ENCODE data around the gene DNAJC5. TPM values are rescaled to one million over a fixed set of nuclear protein-coding genes. Genes with fewer than 3 reads are reported as not detected.

The DNAJC5 gene
- total and polyA plus RNA-seq, 2 donors (not counting 3 experiments of a cell fraction or from before 2014, with no cell fraction given), result 44.7 to 60.3 TPM

- no TSS peak for BruUV-seq (replicated peaks)
- POLR2A ChIA-PET, result no interaction called here
These were observed 72.6 kb downstream of the DNAJC5 start for GRCh38 chr20:63967330-63968135.

More at GRCh38 chr20:63967330-63968135, 72.6 kb downstream of the DNAJC5 start:
- Histone ChIP-seq H3K4me2 (ENCODE audit: insufficient read depth, low read length) (no peak overlapping the region), H3K4me1 (ENCODE audit: control insufficient read depth, extremely low read depth, insufficient read depth, low read length) (peaks cover 16% of the 10 kb centered on the region), H3K27ac (ENCODE audit: insufficient read depth, low read depth, low read length) (no peak overlapping the region), H3K36me3 (ENCODE audit: control insufficient read depth in 2 of 2, extremely low read depth in 1 of 2, insufficient read depth in 2 of 2, low read length in 2 of 2) (peaks cover 5 to 31% of the 10 kb centered on the region in 2 experiments), H2AFZ (ENCODE audit: low read depth, low read length) (no peak overlapping the region), H3K79me2 (ENCODE audit: control insufficient read depth, insufficient read depth, low read length) (peaks cover 7% of the 10 kb centered on the region), H3K27me3 (ENCODE audit: control insufficient read depth in 2 of 2, insufficient read depth in 2 of 2, low read length in 2 of 2) (no peaks in the 10 kb centered on the region), H4K20me1 (replicated peaks; ENCODE audit: control insufficient read depth, extremely low read depth, insufficient read depth, low read length) (no peaks in the 10 kb centered on the region), H3K9ac (replicated peaks; ENCODE audit: extremely low read depth, insufficient read depth, low read length) (no peak overlapping the region), H3K9me1 (replicated peaks; ENCODE audit: control insufficient read depth, extremely low read depth, insufficient read depth, low read length) (no peaks in the 10 kb centered on the region), H3K4me3 (replicated peaks in 1 of 3; ENCODE audit: insufficient read depth in 1 of 3, low read depth in 1 of 3, low read length in 3 of 3) (no peak overlapping the region), H3K9me3 (replicated peaks; ENCODE audit: control insufficient read depth, insufficient read depth, low read length) (no peaks in the 10 kb centered on the region)
- TF ChIP-seq EZH2 (IDR thresholded peaks at IDR 0.05; ENCODE audit: borderline replicate concordance, low read depth, low read length, severe bottlenecking) (no peak), MAX (IDR thresholded peaks at IDR 0.05; ENCODE audit: insufficient read depth, insufficient read length) (no peak), POLR2A (IDR thresholded peaks at IDR 0.05; ENCODE audit: low read depth, low read length) (no peak), JUN (IDR thresholded peaks at IDR 0.05; ENCODE audit: borderline replicate concordance, insufficient read depth, insufficient read length, low read depth) (no peak), FOS (IDR thresholded peaks at IDR 0.05; ENCODE audit: borderline replicate concordance, insufficient read depth, low read length) (no peak), CTCF (IDR thresholded peaks at IDR 0.05; ENCODE audit: extremely low read depth in 1 of 2, insufficient read depth in 1 of 2, low read depth in 1 of 2, low read length in 2 of 2) (no peak), MYC (IDR thresholded peaks at IDR 0.05; ENCODE audit: low read depth, low read length) (no peak), POLR2AphosphoS5 (IDR thresholded peaks at IDR 0.05; ENCODE audit: insufficient read depth, low read depth, low read length) (no peak), GATA2 (IDR thresholded peaks at IDR 0.05; ENCODE audit: insufficient read depth, insufficient read length, low read depth, low read length) (no peak)
- dilution Hi-C loops (cut with MboI; ENCODE audit: extremely low pct_ligation_motif_present, low sequenced_read_pairs), result no loop called here
- intact Hi-C loops (cut with micrococcal nuclease), result no loop called here
- CTCF ChIA-PET, result interaction anchor here (1.1 kb wide), 2 partner anchors 11 to 12 kb away, joined by 3 to 5 read pairs; partner anchors contain the start of gene UCKL1
- FAIRE-seq, result no peak
- no peak for DNase-seq (ENCODE audit: low read depth, low spot score)
